ENCODE measurements around the gene TRIM66. TPM values are rescaled to one million over a fixed set of nuclear protein-coding genes. Genes with fewer than 3 reads are reported as not detected.

TRIM66 gene
- polyA plus RNA-seq, 3 donors: 0.04 to 12.0 (median 0.47) TPM

DNA sequence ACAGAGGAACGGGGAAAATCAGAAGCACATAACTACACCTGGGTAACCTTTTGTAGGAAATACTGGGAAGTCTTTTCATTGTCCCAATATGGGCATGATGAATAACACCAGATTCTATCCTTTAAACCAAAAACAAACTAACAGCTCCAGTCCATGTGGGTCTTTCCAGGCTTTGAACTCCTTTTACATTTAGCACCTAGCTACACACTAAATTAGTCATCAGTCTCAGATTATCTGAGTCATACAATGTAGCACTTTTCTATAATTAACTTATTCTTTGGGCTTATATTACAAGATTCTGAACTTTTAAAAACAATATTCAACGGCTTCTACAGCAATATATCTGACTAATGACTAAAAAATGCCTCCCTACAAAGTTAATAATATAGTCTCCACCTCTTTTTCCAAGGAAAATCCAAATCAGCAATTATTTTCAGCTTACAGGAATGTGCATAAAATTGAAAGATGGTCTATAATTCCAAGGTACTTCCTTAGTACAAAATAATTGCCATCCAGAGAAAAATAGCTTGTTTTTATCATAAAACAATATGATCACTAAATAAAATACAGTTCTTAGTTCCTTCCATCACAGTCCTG is 114.8 kb downstream of the TRIM66 start:
- H3K27ac Mint-ChIP-seq: no peak overlapping the region
- no peaks in the 10 kb centered on the region for H3K27me3 Mint-ChIP-seq (ENCODE audit: low read depth in 3 of 3)
- no peak overlapping the region for H3K4me2 ChIP-seq (replicated peaks; ENCODE audit: extremely low read depth, low read length, poor library complexity, severe bottlenecking)
- no peak for DNase-seq
- H3K36me3 ChIP-seq (replicated peaks in 1 of 2; ENCODE audit: control insufficient read depth in 1 of 2, insufficient read depth in 2 of 2, low read length in 2 of 2): no peaks in the 10 kb centered on the region
- H3K36me3 Mint-ChIP-seq: no peaks in the 10 kb centered on the region
- no peaks in the 10 kb centered on the region for H3K79me2 ChIP-seq (ENCODE audit: insufficient read depth, low read length)
- H3K9me3 ChIP-seq (replicated peaks in 1 of 2; ENCODE audit: control insufficient read depth in 1 of 2, insufficient read depth in 1 of 2, low read length in 2 of 2): no peaks in the 10 kb centered on the region
- intact Hi-C loops (cut with micrococcal nuclease): loop anchor here (2.0 to 10.0 kb wide), 3 partner anchors 243 to 375 kb away; no protein-coding TSS in a partner anchor
- H3K9ac ChIP-seq (ENCODE audit: insufficient read depth, low read length, poor library complexity, severe bottlenecking): no peak overlapping the region
- H4K20me1 ChIP-seq (ENCODE audit: insufficient read depth, low read length): no peaks in the 10 kb centered on the region
- H3K4me3 Mint-ChIP-seq: no peak overlapping the region
- TF ChIP-seq, protein P1, sequence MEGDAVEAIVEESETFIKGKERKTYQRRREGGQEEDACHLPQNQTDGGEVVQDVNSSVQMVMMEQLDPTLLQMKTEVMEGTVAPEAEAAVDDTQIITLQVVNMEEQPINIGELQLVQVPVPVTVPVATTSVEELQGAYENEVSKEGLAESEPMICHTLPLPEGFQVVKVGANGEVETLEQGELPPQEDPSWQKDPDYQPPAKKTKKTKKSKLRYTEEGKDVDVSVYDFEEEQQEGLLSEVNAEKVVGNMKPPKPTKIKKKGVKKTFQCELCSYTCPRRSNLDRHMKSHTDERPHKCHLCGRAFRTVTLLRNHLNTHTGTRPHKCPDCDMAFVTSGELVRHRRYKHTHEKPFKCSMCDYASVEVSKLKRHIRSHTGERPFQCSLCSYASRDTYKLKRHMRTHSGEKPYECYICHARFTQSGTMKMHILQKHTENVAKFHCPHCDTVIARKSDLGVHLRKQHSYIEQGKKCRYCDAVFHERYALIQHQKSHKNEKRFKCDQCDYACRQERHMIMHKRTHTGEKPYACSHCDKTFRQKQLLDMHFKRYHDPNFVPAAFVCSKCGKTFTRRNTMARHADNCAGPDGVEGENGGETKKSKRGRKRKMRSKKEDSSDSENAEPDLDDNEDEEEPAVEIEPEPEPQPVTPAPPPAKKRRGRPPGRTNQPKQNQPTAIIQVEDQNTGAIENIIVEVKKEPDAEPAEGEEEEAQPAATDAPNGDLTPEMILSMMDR (IDR thresholded peaks at IDR 0.05): no peak
- no peak overlapping the region for H3K4me3 ChIP-seq (replicated peaks in 1 of 3; ENCODE audit: low read depth in 2 of 3, low read length in 3 of 3)
- peaks cover 0 to 3% of the 10 kb centered on the region in 2 donors for H3K27me3 ChIP-seq (ENCODE audit: control insufficient read depth in 2 of 2, insufficient read depth in 2 of 2, low read length in 2 of 2)
- no CpG with 5 or more reads among the region's 2 CpGs for WGBS (ENCODE audit: insufficient coverage)
- no peak overlapping the region for H2AFZ ChIP-seq (ENCODE audit: insufficient read depth, low read depth, low read length, poor library complexity, severe bottlenecking)
- H3K4me1 Mint-ChIP-seq: no peaks in the 10 kb centered on the region
- no peak overlapping the region for H3K27ac ChIP-seq (ENCODE audit: low read depth in 1 of 2, low read length in 2 of 2)
- H3K4me1 ChIP-seq (ENCODE audit: control insufficient read depth in 1 of 2, insufficient read depth in 2 of 2, low read length in 2 of 2): no peaks in the 10 kb centered on the region
- no peaks in the 10 kb centered on the region for H3K9me3 Mint-ChIP-seq

DNA sequence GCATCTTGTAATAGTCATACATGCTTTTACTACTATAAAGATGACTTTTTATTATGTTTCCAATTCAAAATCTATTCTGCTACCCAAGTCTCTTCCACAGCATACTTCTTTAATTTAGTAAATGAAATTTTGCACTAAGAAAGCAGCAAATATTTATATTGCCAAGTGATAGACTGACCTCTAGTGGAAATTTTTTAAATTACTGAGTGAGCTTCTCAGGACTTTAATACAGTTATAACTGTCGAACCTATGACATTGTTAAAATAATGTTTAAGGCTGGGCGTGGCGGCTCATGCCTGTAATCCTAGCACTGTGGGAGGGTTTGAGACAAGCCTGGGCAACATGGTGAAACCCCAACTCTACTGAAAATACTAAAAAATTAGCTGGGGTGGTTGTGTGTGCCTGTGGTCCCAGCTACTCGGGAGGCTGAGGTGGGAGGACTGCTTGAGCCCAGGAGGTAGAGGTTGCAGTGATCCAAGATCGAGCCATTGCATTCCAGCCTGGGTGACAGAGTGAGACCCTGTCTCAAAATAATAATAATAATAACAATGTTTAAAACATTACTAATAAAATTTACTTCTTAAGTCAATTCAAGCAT is 115.8 kb downstream of the TRIM66 start:
- no peaks in the 10 kb centered on the region for H3K4me1 Mint-ChIP-seq
- no peak overlapping the region for H3K9ac ChIP-seq (ENCODE audit: insufficient read depth, low read length, poor library complexity, severe bottlenecking)
- H3K36me3 ChIP-seq (replicated peaks in 1 of 2; ENCODE audit: control insufficient read depth in 1 of 2, insufficient read depth in 2 of 2, low read length in 2 of 2): no peaks in the 10 kb centered on the region
- H3K36me3 Mint-ChIP-seq: no peaks in the 10 kb centered on the region
- H3K4me1 ChIP-seq (ENCODE audit: control insufficient read depth in 1 of 2, insufficient read depth in 2 of 2, low read length in 2 of 2): no peaks in the 10 kb centered on the region
- peaks cover 0 to 2% of the 10 kb centered on the region in 2 donors for H3K9me3 ChIP-seq (replicated peaks in 1 of 2; ENCODE audit: control insufficient read depth in 1 of 2, insufficient read depth in 1 of 2, low read length in 2 of 2)
- H3K27me3 Mint-ChIP-seq (ENCODE audit: low read depth in 3 of 3): no peaks in the 10 kb centered on the region
- H3K27ac Mint-ChIP-seq: no peak overlapping the region
- H3K27me3 ChIP-seq (ENCODE audit: control insufficient read depth in 2 of 2, insufficient read depth in 2 of 2, low read length in 2 of 2): peaks cover 0 to 3% of the 10 kb centered on the region in 2 donors
- no peak overlapping the region for H3K4me2 ChIP-seq (replicated peaks; ENCODE audit: extremely low read depth, low read length, poor library complexity, severe bottlenecking)
- H3K9me3 Mint-ChIP-seq: peaks cover 0 to 5% (median 2%) of the 10 kb centered on the region in 7 donors
- H3K4me3 ChIP-seq (replicated peaks in 1 of 3; ENCODE audit: low read depth in 2 of 3, low read length in 3 of 3): no peak overlapping the region
- peak; percentile 3 to 60 (median 25) for DNase-seq
- no peak overlapping the region for H3K4me3 Mint-ChIP-seq
- no peak overlapping the region for H2AFZ ChIP-seq (ENCODE audit: insufficient read depth, low read depth, low read length, poor library complexity, severe bottlenecking)
- WGBS (ENCODE audit: insufficient coverage): no CpG with 5 or more reads among the region's 5 CpGs
- no peak overlapping the region for H3K27ac ChIP-seq (ENCODE audit: low read depth in 1 of 2, low read length in 2 of 2)
- no peaks in the 10 kb centered on the region for H3K79me2 ChIP-seq (ENCODE audit: insufficient read depth, low read length)
- intact Hi-C loops (cut with micrococcal nuclease): loop anchor here (2.0 to 10.0 kb wide), 3 partner anchors 242 to 374 kb away; no protein-coding TSS in a partner anchor
- no peaks in the 10 kb centered on the region for H4K20me1 ChIP-seq (ENCODE audit: insufficient read depth, low read length)
- TF ChIP-seq, protein P1 (IDR thresholded peaks at IDR 0.05): peak; percentile 77
